IMR-90 (cell line): ENCODE data around the gene CHDH. TPM values are rescaled to one million over a fixed set of nuclear protein-coding genes. Genes with fewer than 3 reads are reported as not detected.

Experiments
- ATAC-seq: fragments of 200-7000 bp; cut with Tn5 transposase; 2 replicates; pipeline ENCODE4 v1.9.1; 2020; ENCODE audit warnings: low read depth, mild to moderate bottlenecking, moderate library complexity
- BruUV-seq: library from RNA; stranded (reverse); fragments of 400-500 nt; replicated peaks from 2 replicates; lab custom pipeline; 2021; lab: Mats Ljungman, UMichigan
- CTCF ChIA-PET: fragments of 300-600 bp; formaldehyde crosslinking; extraction: SDS; loops from one replicate; lab custom pipeline; 2021; ENCODE audit warnings: antibody characterized with exemption; lab: Yijun Ruan, JAX
- POLR2A ChIA-PET: fragments of 300-600 bp; sonication (Branson Sonifier 250); formaldehyde crosslinking; loops from one replicate; lab custom pipeline; 2022; ENCODE audit warnings: antibody characterized with exemption; ENCODE audit not compliant: unreplicated experiment; lab: Charles Lee
- DNase-seq: peaks from one replicate; pipeline ENCODE4 v3.0.0; 2013
- H2AFZ ChIP-seq: replicated peaks from 2 replicates; pipeline ENCODE3; 2013; ENCODE audit warnings: low read length, mild to moderate bottlenecking; ENCODE audit not compliant: poor library complexity
- H2AK5ac ChIP-seq: 2 replicates; pipeline ENCODE4 v1.6.1; 2013; ENCODE audit warnings: low read depth, low read length, inconsistent platforms
- H2AK9ac ChIP-seq: replicated peaks from 2 replicates; pipeline ENCODE3; 2013; ENCODE audit warnings: mild to moderate bottlenecking, low read depth, low read length, moderate library complexity; ENCODE audit not compliant: poor library complexity
- H2BK120ac ChIP-seq: 2 replicates; pipeline ENCODE4 v1.6.1; 2013; ENCODE audit warnings: low read depth, low read length, inconsistent platforms
- H2BK15ac ChIP-seq: 3 replicates; pipeline ENCODE4 v1.6.1; 2013; ENCODE audit warnings: low read depth, low read length, inconsistent platforms
- H2BK20ac ChIP-seq: 2 replicates; pipeline ENCODE4 v1.6.1; 2013; ENCODE audit warnings: low read depth, mild to moderate bottlenecking, inconsistent platforms, low read length, moderate library complexity
- H2BK5ac ChIP-seq: 2 replicates; pipeline ENCODE4 v1.6.1; 2013; ENCODE audit warnings: mild to moderate bottlenecking, low read depth, low read length, inconsistent platforms; ENCODE audit not compliant: poor library complexity, severe bottlenecking
- H3K14ac ChIP-seq: replicated peaks from 2 replicates; pipeline ENCODE4 v1.6.1; 2013; ENCODE audit warnings: low read depth, low read length, inconsistent platforms
- H3K18ac ChIP-seq: 2 replicates; pipeline ENCODE4 v1.6.1; 2013; ENCODE audit warnings: low read depth, low read length, control low read depth
- H3K23ac ChIP-seq: 2 replicates; pipeline ENCODE4 v1.6.1; 2013; ENCODE audit warnings: low read depth, low read length, inconsistent platforms
- H3K27ac ChIP-seq: 2 replicates; pipeline ENCODE4 v1.5.1; 2013; ENCODE audit warnings: mild to moderate bottlenecking, control low read depth, low read length; ENCODE audit not compliant: insufficient read depth
- H3K27me3 ChIP-seq: 2 replicates; pipeline ENCODE4 v1.6.1; 2013; ENCODE audit warnings: low read length; ENCODE audit not compliant: control insufficient read depth, insufficient read depth
- H3K36me3 ChIP-seq: 2 replicates; pipeline ENCODE4 v1.6.1; 2013; ENCODE audit warnings: low read length, mixed read lengths; ENCODE audit not compliant: control insufficient read depth, insufficient read depth
- H3K4ac ChIP-seq: 2 replicates; pipeline ENCODE4 v1.6.1; 2013; ENCODE audit warnings: low read depth, low read length, inconsistent platforms
- H3K4me1 ChIP-seq: 2 replicates; pipeline ENCODE4 v1.6.1; 2013; ENCODE audit warnings: low read length, mixed read lengths; ENCODE audit not compliant: control insufficient read depth, insufficient read depth
- H3K4me2 ChIP-seq: 2 replicates; pipeline ENCODE4 v1.6.1; 2013; ENCODE audit warnings: low read depth, mild to moderate bottlenecking, control low read depth, low read length, moderate library complexity
- H3K4me3 ChIP-seq: 2 replicates; pipeline ENCODE4 v1.5.1; 2013; ENCODE audit warnings: low read depth, mild to moderate bottlenecking, control low read depth, low read length, moderate library complexity; ENCODE audit not compliant: insufficient read depth
- H3K56ac ChIP-seq: 2 replicates; pipeline ENCODE4 v1.6.1; 2013; ENCODE audit warnings: low read length, inconsistent platforms; ENCODE audit not compliant: insufficient read depth; ENCODE audit errors: extremely low read depth
- H3K79me1 ChIP-seq, 2 experiments: 2 replicates each; pipeline ENCODE4 v1.6.1; 2013; ENCODE audit warnings: low read length in 2 of 2, inconsistent platforms in 1 of 2, low read depth in 1 of 2
- H3K9ac ChIP-seq: 2 replicates; pipeline ENCODE4 v1.6.1; 2013; ENCODE audit warnings: low read depth, low read length, control low read depth
- H3K9me1 ChIP-seq: 2 replicates; pipeline ENCODE4 v1.6.1; 2013; ENCODE audit warnings: low read length, inconsistent platforms; ENCODE audit not compliant: insufficient read depth
- H3K9me3 ChIP-seq: 2 replicates; pipeline ENCODE4 v1.6.1; 2013; ENCODE audit warnings: low read length; ENCODE audit not compliant: control insufficient read depth, insufficient read depth
- H4K20me1 ChIP-seq: 2 replicates; pipeline ENCODE4 v1.6.1; 2013; ENCODE audit warnings: low read length, inconsistent platforms; ENCODE audit not compliant: insufficient read depth
- H4K5ac ChIP-seq: 2 replicates; pipeline ENCODE4 v1.6.1; 2013; ENCODE audit warnings: mild to moderate bottlenecking, low read depth, low read length, control low read depth
- H4K8ac ChIP-seq, 2 experiments: 2 replicates each; pipeline ENCODE4 v1.6.1; 2013; ENCODE audit warnings: low read depth in 2 of 2, low read length in 2 of 2, control low read depth in 1 of 2, inconsistent platforms in 1 of 2
- H4K91ac ChIP-seq: 2 replicates; pipeline ENCODE4 v1.6.1; 2013; ENCODE audit warnings: low read depth, low read length, inconsistent platforms; ENCODE audit not compliant: insufficient read depth
- POLR2A ChIP-seq: IDR thresholded peaks from 2 replicates; pipeline ENCODE4 v1.6.1; 2012; ENCODE audit warnings: mild to moderate bottlenecking, low read depth, low read length
- WGBS, 2 experiments: methylation state at CpG; one replicate each; pipeline versions ENCODE4 v1.1.5 to v1.1.7; 2013; ENCODE audit warnings: missing lambda C conversion rate in 2 of 2; ENCODE audit not compliant: insufficient read length in 1 of 2; ENCODE audit errors: extremely low coverage in 2 of 2; 5-methylcytosine and 5-hydroxymethylcytosine counted together
- dilution Hi-C: fragments of 300-500 bp; cut with HindIII; formaldehyde crosslinking; loops from one replicate; pipeline ENCODE4 v1.14.3; 2018; ENCODE audit warnings: low sequenced_read_pairs; ENCODE audit not compliant: unreplicated experiment
- in situ Hi-C: fragments of 300-500 bp; cut with MboI; formaldehyde crosslinking; loops from 3 replicates; pipeline ENCODE4 v1.14.3; 2019; ENCODE audit warnings: low sequenced_read_pairs, inconsistent platforms, mixed read lengths
- intact Hi-C: fragments of 100-400 bp; cut with micrococcal nuclease; formaldehyde crosslinking; loops from 2 replicates; pipeline ENCODE4 v1.10.0; 2022
- polyA plus RNA-seq, 3 experiments: library from polyadenylated mRNA; depleted of rRNA; stranded (reverse); fragments of >200 nt; gene quantifications; 2 replicates each; pipeline ENCODE4 v1.2.3, GENCODE V29; 2012; ENCODE audit warnings: low replicate concordance in 1 of 3
- total RNA-seq: library from RNA; depleted of rRNA; stranded (reverse); fragments of >200 nt; gene quantifications from 2 replicates; pipeline ENCODE4 v1.2.3, GENCODE V29; 2012
- TF ChIP-seq, protein P1 (sequence below): conservative IDR thresholded peaks from 2 replicates; pipeline ENCODE4 v1.5.1; 2012; ENCODE audit warnings: mild to moderate bottlenecking, low read depth, low read length, improper control_type of control experiment

The CHDH gene
- total and polyA plus RNA-seq, 2 of the 4 experiments (the other 2 are of a cell fraction), result under 0.01 to 0.19 TPM

DNA sequence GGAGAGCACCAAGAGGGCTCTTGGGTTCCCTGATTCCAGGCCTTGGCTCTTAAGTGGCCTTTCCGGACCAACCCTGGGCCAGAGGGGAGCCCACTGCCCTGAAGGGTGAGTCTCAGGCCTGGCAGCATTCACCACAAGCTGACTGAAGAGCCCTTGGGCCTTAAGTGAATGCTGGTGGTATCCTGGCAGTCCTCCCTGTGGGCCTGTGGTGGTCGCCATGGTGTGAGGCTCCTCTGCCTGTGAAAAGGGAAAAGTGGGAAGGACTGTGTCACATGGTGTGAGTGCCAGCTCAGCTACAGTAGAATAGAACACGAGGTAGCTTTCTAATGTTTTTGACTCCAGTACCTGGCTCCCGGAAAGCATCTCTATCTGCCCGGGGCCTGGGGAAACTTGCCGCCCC is 15.3 kb downstream of the CHDH start:
- no peak overlapping the region for H3K9ac ChIP-seq
- intact Hi-C loops (no loop called here), dilution Hi-C loops (no loop called here), in situ Hi-C loops (no loop called here)
- no peak overlapping the region for H3K23ac ChIP-seq
- no peaks in the 10 kb centered on the region for H3K36me3 ChIP-seq
- no peak overlapping the region for H3K4ac ChIP-seq
- H3K27me3 ChIP-seq, result no peaks in the 10 kb centered on the region
- H2AK5ac ChIP-seq, result no peak overlapping the region
- no peak overlapping the region for H3K56ac ChIP-seq
- H3K27ac ChIP-seq, result no peak overlapping the region
- H3K14ac ChIP-seq, result no peak overlapping the region
- WGBS, 2 experiments, result 0% methylated on average over 1 of the region's 6 CpGs; no CpG with 5 or more reads in 1 of the 2 experiments
- H3K18ac ChIP-seq, result no peak overlapping the region
- no TSS peak for BruUV-seq
- no peak for ATAC-seq
- TF ChIP-seq POLR2A, result no peak
- TF ChIP-seq, protein P1, sequence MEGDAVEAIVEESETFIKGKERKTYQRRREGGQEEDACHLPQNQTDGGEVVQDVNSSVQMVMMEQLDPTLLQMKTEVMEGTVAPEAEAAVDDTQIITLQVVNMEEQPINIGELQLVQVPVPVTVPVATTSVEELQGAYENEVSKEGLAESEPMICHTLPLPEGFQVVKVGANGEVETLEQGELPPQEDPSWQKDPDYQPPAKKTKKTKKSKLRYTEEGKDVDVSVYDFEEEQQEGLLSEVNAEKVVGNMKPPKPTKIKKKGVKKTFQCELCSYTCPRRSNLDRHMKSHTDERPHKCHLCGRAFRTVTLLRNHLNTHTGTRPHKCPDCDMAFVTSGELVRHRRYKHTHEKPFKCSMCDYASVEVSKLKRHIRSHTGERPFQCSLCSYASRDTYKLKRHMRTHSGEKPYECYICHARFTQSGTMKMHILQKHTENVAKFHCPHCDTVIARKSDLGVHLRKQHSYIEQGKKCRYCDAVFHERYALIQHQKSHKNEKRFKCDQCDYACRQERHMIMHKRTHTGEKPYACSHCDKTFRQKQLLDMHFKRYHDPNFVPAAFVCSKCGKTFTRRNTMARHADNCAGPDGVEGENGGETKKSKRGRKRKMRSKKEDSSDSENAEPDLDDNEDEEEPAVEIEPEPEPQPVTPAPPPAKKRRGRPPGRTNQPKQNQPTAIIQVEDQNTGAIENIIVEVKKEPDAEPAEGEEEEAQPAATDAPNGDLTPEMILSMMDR, result no peak
- DNase-seq, result no peak
- H4K20me1 ChIP-seq, result no peaks in the 10 kb centered on the region
- no peak overlapping the region for H4K91ac ChIP-seq
- H3K4me3 ChIP-seq, result no peak overlapping the region
- no peak overlapping the region for H2AFZ ChIP-seq
- no peaks in the 10 kb centered on the region for H3K79me1 ChIP-seq
- ChIA-PET POLR2A (no interaction called here), CTCF (no interaction called here)
- H4K5ac ChIP-seq, result no peak overlapping the region
- no peak overlapping the region for H2BK20ac ChIP-seq
- H4K8ac ChIP-seq, result no peak overlapping the region
- no peak overlapping the region for H2BK5ac ChIP-seq
- H2AK9ac ChIP-seq, result no peak overlapping the region
- no peaks in the 10 kb centered on the region for H3K9me1 ChIP-seq
- H3K4me2 ChIP-seq, result no peak overlapping the region
- no peak overlapping the region for H2BK15ac ChIP-seq
- H3K4me1 ChIP-seq, result no peaks in the 10 kb centered on the region
- H2BK120ac ChIP-seq, result no peak overlapping the region
- H3K9me3 ChIP-seq, result no peaks in the 10 kb centered on the region
